ENCODE measurements around the gene POM121C. TPM values are rescaled to one million over a fixed set of nuclear protein-coding genes. Genes with fewer than 3 reads are reported as not detected.
"Not testable (repeated sequence)": the region's sequence is repeated elsewhere in the genome, so short reads cannot be mapped to it uniquely, and the experiment has no call there.

Gene POM121C
- total RNA-seq, 1 experiment from 2014 or later = 4.9 TPM

- not testable (repeated sequence) for DNase-seq (ENCODE audit: low spot score)
These were observed 92.9 kb downstream of the POM121C start for GRCh38 chr7:75393194-75393593.

GRCh38 chr7:75374519-75375317, 111.4 kb downstream of the POM121C start:
- not testable (repeated sequence) for DNase-seq (ENCODE audit: low spot score)

- DNase-seq (ENCODE audit: low spot score) = not testable (repeated sequence)
These were observed 112.0 kb downstream of the POM121C start for GRCh38 chr7:75374144-75374518.

- DNase-seq (ENCODE audit: low spot score) = not testable (repeated sequence)
These were observed 118.8 kb downstream of the POM121C start for GRCh38 chr7:75367313-75367712.

Other genes starting within 250 kb of the POM121C start
- gene TRIM73, start 90.7 kb downstream of the POM121C start, total RNA-seq (2014; rRNA removed; shearing (Covaris generic)) = 0.15 TPM in 1 of 2 replicates, not detected in the other
- not detected in 2 replicates for gene SPDYE5, start 6.0 kb upstream of the POM121C start, total RNA-seq (2014; rRNA removed; shearing (Covaris generic))

Measured in H4 (cell line).